NB4 (cell line): ENCODE results near the gene HSPBP1.

Experiments
- TF ChIP-seq, protein P1 (sequence below): IDR thresholded peaks from one replicate; pipeline ENCODE4 v1.5.1; 2012; ENCODE audit warnings: low read depth, low read length
- TF ChIP-seq, protein P2 (sequence below): IDR thresholded peaks from 2 replicates; pipeline ENCODE4 v1.6.1; 2011; ENCODE audit warnings: low read depth, low read length

DNA sequence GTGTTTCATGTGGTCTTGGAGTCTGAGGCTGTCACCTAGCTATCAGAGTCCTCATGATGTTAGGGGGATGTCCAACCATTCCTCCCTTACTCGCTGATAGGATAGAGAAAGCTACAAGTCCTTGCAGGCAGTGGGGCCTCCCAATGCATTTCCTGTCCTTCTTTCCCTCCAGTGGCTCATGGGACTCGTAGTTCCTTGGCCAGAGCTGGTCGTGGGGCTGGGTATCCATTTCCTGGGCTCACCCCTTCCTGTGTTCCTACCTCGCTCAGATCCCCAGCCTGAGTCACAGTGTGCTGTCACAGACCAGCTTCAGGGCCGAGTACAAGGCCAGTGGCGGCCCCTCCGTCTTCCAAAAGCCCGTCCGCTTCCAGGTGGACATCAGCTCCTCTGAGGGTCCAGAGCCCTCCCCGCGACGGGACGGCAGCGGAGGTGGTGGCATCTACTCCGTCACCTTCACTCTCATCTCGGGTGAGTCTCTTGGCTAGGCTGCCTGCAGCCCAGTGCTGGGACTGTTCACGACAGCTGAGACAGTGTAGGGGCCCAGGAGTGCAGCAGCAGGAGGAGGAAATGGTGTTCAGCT lies 26.2 kb upstream of the HSPBP1 start:
- TF ChIP-seq, protein P1, sequence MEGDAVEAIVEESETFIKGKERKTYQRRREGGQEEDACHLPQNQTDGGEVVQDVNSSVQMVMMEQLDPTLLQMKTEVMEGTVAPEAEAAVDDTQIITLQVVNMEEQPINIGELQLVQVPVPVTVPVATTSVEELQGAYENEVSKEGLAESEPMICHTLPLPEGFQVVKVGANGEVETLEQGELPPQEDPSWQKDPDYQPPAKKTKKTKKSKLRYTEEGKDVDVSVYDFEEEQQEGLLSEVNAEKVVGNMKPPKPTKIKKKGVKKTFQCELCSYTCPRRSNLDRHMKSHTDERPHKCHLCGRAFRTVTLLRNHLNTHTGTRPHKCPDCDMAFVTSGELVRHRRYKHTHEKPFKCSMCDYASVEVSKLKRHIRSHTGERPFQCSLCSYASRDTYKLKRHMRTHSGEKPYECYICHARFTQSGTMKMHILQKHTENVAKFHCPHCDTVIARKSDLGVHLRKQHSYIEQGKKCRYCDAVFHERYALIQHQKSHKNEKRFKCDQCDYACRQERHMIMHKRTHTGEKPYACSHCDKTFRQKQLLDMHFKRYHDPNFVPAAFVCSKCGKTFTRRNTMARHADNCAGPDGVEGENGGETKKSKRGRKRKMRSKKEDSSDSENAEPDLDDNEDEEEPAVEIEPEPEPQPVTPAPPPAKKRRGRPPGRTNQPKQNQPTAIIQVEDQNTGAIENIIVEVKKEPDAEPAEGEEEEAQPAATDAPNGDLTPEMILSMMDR = no peak
- TF ChIP-seq, protein P2, sequence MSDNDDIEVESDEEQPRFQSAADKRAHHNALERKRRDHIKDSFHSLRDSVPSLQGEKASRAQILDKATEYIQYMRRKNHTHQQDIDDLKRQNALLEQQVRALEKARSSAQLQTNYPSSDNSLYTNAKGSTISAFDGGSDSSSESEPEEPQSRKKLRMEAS = no peak
